Natural killer cell (primary cell): ENCODE data around the gene FGGY. TPM values are rescaled to one million over a fixed set of nuclear protein-coding genes. Genes with fewer than 3 reads are reported as not detected.

Experiments
- ATAC-seq, 3 donors: fragments of 150-1000 bp in 2 of 3; fragments of 200-7000 bp in 1 of 3; cut with Tn5 transposase; 1 replicate in 1 of 3; 2 replicates in 2 of 3; pipeline ENCODE4 v1.10.0; 2021; ENCODE audit warnings: mild to moderate bottlenecking in 2 of 3, moderate library complexity in 2 of 3
- DNase-seq, 2 donors: peaks; one replicate each; pipeline versions ENCODE4 v3.0.0 to v3.0.0-alpha.2; 2013 to 2021; ENCODE audit warnings: mixed read lengths in 1 of 2
- H3K27ac ChIP-seq: one replicate; pipeline ENCODE4 v1.5.1; 2013; ENCODE audit warnings: mild to moderate bottlenecking, low read length
- H3K27me3 ChIP-seq: one replicate; pipeline ENCODE4 v1.6.1; 2013; ENCODE audit warnings: low read length; ENCODE audit not compliant: control insufficient read depth, insufficient read depth
- H3K36me3 ChIP-seq: one replicate; pipeline ENCODE4 v1.6.1; 2013; ENCODE audit warnings: low read length; ENCODE audit not compliant: control insufficient read depth, insufficient read depth
- H3K4me1 ChIP-seq: one replicate; pipeline ENCODE4 v1.6.1; 2013; ENCODE audit warnings: low read length; ENCODE audit not compliant: control insufficient read depth, insufficient read depth
- H3K4me3 ChIP-seq: one replicate; pipeline ENCODE4 v1.5.1; 2013; ENCODE audit warnings: low read length
- H3K9me3 ChIP-seq: one replicate; pipeline ENCODE4 v1.6.1; 2013; ENCODE audit warnings: low read length; ENCODE audit not compliant: control insufficient read depth, insufficient read depth
- H3K27ac Mint-ChIP-seq, 2 donors: one replicate each; pipeline ENCODE4 v1.8.0; 2022; ENCODE audit warnings: mild to moderate bottlenecking in 2 of 2, mixed read lengths in 2 of 2, moderate library complexity in 1 of 2
- H3K27me3 Mint-ChIP-seq, 2 donors: one replicate each; pipeline ENCODE4 v1.8.0; 2022; ENCODE audit warnings: low read depth in 2 of 2, mixed read lengths in 2 of 2
- H3K36me3 Mint-ChIP-seq: one replicate; pipeline ENCODE4 v1.8.0; 2022; ENCODE audit warnings: mixed read lengths
- H3K4me1 Mint-ChIP-seq, 2 donors: one replicate each; pipeline ENCODE4 v1.8.0; 2022; ENCODE audit warnings: mixed read lengths in 2 of 2
- H3K4me3 Mint-ChIP-seq: one replicate; pipeline ENCODE4 v1.8.0; 2022; ENCODE audit warnings: mild to moderate bottlenecking, moderate library complexity, mixed read lengths
- H3K9me3 Mint-ChIP-seq, 2 donors: one replicate each; pipeline ENCODE4 v1.8.0; 2022; ENCODE audit warnings: mixed read lengths in 2 of 2
- WGBS: methylation state at CpG from one replicate; pipeline ENCODE4 v1.1.7; 2013; ENCODE audit warnings: missing lambda C conversion rate; ENCODE audit not compliant: insufficient coverage; 5-methylcytosine and 5-hydroxymethylcytosine counted together
- intact Hi-C: fragments of 100-400 bp; cut with micrococcal nuclease; formaldehyde crosslinking; loops from one replicate; pipeline ENCODE4 v1.14.2; 2022
- total RNA-seq, 4 donors: library from RNA; stranded (reverse); fragments of 120-200 nt in 1 of 4; gene quantifications; one replicate each; pipeline versions ENCODE4 v1.2.3 to v1.2.4, GENCODE V29; 2013 to 2022
- TF ChIP-seq, protein P1 (sequence below): fragments of 200-600 bp; IDR thresholded peaks from one replicate; pipeline ENCODE4 v1.8.0; 2022; ENCODE audit warnings: antibody characterized with exemption

FGGY gene
- total RNA-seq, 3 donors from 2014 or later (not counting 1 experiment from before 2014, with no cell fraction given): 21.8 to 31.5 (median 21.8) TPM

DNA sequence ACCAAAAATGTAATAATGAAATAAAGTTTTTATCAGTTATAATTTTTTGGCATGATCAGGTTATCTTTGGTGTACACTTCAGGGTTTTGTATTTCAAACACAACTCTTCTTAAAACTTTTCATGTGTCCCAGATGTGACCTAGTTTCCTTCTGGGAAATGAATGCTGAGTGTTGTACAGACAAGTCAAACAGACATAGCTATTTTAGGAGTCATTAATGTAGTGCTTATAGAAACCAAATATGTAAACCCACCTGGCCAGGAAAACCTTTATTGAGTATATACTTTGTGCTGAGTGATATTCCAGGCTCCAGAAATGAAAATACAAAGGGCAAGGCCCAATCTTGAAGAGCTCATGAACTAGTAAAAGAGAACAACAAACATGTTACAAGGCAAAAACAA is 491.9 kb downstream of the FGGY start:
- Mint-ChIP-seq H3K4me1 (no peaks in the 10 kb centered on the region), H3K27me3 (peaks cover 25 to 41% of the 10 kb centered on the region in 2 donors), H3K9me3 (peaks cover 4 to 19% of the 10 kb centered on the region in 2 donors), H3K36me3 (peaks cover 26% of the 10 kb centered on the region), H3K27ac (no peak overlapping the region), H3K4me3 (no peak overlapping the region)
- H3K27ac ChIP-seq: no peak overlapping the region
- peaks cover 6% of the 10 kb centered on the region for H3K9me3 ChIP-seq
- no peaks in the 10 kb centered on the region for H3K4me1 ChIP-seq
- ATAC-seq (no peak), DNase-seq (no peak)
- H3K27me3 ChIP-seq: no peaks in the 10 kb centered on the region
- no peaks in the 10 kb centered on the region for H3K36me3 ChIP-seq
- TF ChIP-seq, protein P1, sequence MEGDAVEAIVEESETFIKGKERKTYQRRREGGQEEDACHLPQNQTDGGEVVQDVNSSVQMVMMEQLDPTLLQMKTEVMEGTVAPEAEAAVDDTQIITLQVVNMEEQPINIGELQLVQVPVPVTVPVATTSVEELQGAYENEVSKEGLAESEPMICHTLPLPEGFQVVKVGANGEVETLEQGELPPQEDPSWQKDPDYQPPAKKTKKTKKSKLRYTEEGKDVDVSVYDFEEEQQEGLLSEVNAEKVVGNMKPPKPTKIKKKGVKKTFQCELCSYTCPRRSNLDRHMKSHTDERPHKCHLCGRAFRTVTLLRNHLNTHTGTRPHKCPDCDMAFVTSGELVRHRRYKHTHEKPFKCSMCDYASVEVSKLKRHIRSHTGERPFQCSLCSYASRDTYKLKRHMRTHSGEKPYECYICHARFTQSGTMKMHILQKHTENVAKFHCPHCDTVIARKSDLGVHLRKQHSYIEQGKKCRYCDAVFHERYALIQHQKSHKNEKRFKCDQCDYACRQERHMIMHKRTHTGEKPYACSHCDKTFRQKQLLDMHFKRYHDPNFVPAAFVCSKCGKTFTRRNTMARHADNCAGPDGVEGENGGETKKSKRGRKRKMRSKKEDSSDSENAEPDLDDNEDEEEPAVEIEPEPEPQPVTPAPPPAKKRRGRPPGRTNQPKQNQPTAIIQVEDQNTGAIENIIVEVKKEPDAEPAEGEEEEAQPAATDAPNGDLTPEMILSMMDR: no peak
- intact Hi-C loops: no loop called here
- no peak overlapping the region for H3K4me3 ChIP-seq

DNA sequence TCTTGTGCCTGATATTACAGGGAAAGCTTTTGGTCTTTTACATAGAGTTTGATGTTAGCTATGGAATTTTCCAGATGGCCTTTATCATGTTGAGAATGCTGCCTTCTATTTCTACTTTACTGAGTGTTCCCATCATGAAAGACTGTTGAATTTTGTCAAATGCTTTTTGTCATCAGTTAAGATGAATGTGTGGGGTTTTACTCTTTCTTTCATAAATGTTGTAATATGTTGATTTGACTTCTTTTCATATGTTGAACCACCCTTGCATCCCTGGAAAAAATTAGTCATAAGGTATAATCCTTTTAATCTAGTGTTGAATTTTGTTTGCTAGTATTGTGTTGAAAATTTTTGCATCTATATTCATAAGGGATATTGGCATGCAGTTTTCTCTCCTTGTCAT is 501.7 kb downstream of the FGGY start:
- Histone ChIP-seq H3K4me1 (no peaks in the 10 kb centered on the region), H3K4me3 (no peak overlapping the region), H3K36me3 (no peaks in the 10 kb centered on the region), H3K9me3 (no peaks in the 10 kb centered on the region), H3K27ac (no peak overlapping the region), H3K27me3 (no peaks in the 10 kb centered on the region)
- Mint-ChIP-seq H3K9me3 (peaks cover 5% of the 10 kb centered on the region in 2 donors), H3K36me3 (peaks cover 21% of the 10 kb centered on the region), H3K4me1 (no peaks in the 10 kb centered on the region), H3K27ac (no peak overlapping the region), H3K4me3 (no peak overlapping the region), H3K27me3 (peaks cover 21 to 68% of the 10 kb centered on the region in 2 donors)
- DNase-seq: no peak
- intact Hi-C loops: no loop called here
- TF ChIP-seq, protein P1: no peak
- ATAC-seq: no peak

DNA sequence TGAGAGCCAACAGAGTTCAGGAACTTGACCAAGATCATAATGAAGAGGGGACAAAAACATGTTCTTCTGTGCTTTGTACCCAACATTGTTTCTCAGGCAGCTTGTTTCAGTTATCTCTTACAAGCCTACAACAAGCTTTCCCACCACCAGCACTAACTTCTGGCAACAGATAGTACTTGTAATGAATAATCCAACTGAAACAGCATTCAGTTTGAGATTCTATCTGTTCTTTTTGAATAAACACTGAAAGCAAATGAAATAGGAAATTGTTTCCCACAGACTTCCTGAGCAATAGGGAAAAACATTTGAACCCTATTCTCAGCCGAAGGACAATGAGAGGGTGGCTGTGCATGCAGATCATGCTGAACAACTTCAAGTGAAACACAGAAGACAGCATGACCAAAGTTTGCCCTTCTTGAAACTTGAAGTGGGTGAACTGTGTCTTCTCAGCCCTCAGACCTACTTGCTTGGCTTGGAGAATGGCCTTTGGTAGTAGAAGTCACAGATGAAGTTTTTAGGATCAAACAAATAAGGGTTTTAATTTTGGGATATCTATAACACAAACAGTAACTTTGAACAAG is 506.7 kb downstream of the FGGY start:
- Mint-ChIP-seq H3K36me3 (no peaks in the 10 kb centered on the region), H3K27me3 (peaks cover 15 to 56% of the 10 kb centered on the region in 2 donors), H3K9me3 (peaks cover 0 to 2% of the 10 kb centered on the region in 2 donors), H3K27ac (no peak overlapping the region), H3K4me3 (no peak overlapping the region), H3K4me1 (no peaks in the 10 kb centered on the region)
- WGBS: 52% methylated on average over 1 of the region's 1 CpG
- Histone ChIP-seq H3K27me3 (no peaks in the 10 kb centered on the region), H3K36me3 (no peaks in the 10 kb centered on the region), H3K4me1 (no peaks in the 10 kb centered on the region), H3K9me3 (no peaks in the 10 kb centered on the region), H3K27ac (no peak overlapping the region), H3K4me3 (no peak overlapping the region)
- ATAC-seq: no peak
- no peak for DNase-seq
- TF ChIP-seq, protein P1: no peak
- intact Hi-C loops: no loop called here

DNA sequence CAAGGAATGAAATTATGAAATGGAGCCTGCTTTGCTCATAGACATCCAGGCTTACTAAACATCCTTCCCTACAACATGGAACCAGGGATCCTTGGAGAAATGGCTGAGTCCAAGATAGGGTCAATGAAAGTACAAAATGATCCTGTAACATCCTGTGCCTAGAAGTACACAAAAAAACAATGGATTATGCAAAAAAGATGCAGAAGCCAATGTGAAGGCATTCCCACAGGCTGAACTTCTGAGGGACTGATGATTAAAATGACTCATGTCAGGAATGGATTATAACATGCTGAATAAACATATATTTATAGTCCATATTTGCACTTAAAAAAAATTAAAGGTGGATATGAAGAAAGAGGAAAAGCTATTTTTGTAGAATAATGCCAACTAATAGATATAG is 507.4 kb downstream of the FGGY start:
- DNase-seq (no peak), ATAC-seq (no peak)
- Histone ChIP-seq H3K27ac (no peak overlapping the region), H3K4me3 (no peak overlapping the region), H3K27me3 (no peaks in the 10 kb centered on the region), H3K4me1 (no peaks in the 10 kb centered on the region), H3K9me3 (no peaks in the 10 kb centered on the region), H3K36me3 (no peaks in the 10 kb centered on the region)
- Mint-ChIP-seq H3K27me3 (peaks cover 21 to 58% of the 10 kb centered on the region in 2 donors), H3K4me1 (no peaks in the 10 kb centered on the region), H3K9me3 (peaks cover 0 to 2% of the 10 kb centered on the region in 2 donors), H3K27ac (no peak overlapping the region), H3K36me3 (no peaks in the 10 kb centered on the region), H3K4me3 (no peak overlapping the region)
- TF ChIP-seq, protein P1: no peak
- intact Hi-C loops: no loop called here
